Endothelial cell of umbilical vein (primary cell): ENCODE measurements around the gene MAML2. TPM values are rescaled to one million over a fixed set of nuclear protein-coding genes. Genes with fewer than 3 reads are reported as not detected.

Experiments
- BruUV-seq: library from RNA; stranded (reverse); fragments of 400-500 nt; replicated peaks from 2 replicates; lab custom pipeline; 2021; lab: Mats Ljungman, UMichigan
- CTCF ChIA-PET: fragments of 300-600, 350-600 bp; sonication (Branson Sonifier 250); formaldehyde crosslinking; loops from one replicate; lab custom pipeline; 2021; ENCODE audit warnings: antibody characterized with exemption, inconsistent platforms; lab: Charles Lee
- POLR2A ChIA-PET: fragments of 300-600, 350-600 bp; sonication (Branson Sonifier 250); formaldehyde crosslinking; loops from one replicate; lab custom pipeline; 2021; ENCODE audit warnings: antibody characterized with exemption, inconsistent platforms; lab: Charles Lee
- DNase-seq: peaks from one replicate; pipeline ENCODE4 v3.0.0-alpha.2; 2011; ENCODE audit warnings: low read depth, low spot score
- FAIRE-seq: peaks from 2 replicates; lab custom pipeline; 2011; peaks lifted over from hg19 to GRCh38; lab: Jason Lieb, UNC
- H2AFZ ChIP-seq: 2 replicates; pipeline ENCODE4 v1.6.0; 2012; ENCODE audit warnings: low read depth, low read length, control low read depth, inconsistent platforms
- H3K27ac ChIP-seq: 2 replicates; pipeline ENCODE4 v1.5.1; 2011; ENCODE audit warnings: low read depth, mild to moderate bottlenecking, control low read depth, low read length, moderate library complexity; ENCODE audit not compliant: insufficient read depth
- H3K27me3 ChIP-seq, 2 experiments: 2 replicates each; pipeline versions ENCODE4 v1.6.0 to v1.6.1; 2011; ENCODE audit warnings: low read length in 2 of 2, mixed read lengths in 1 of 2; ENCODE audit not compliant: control insufficient read depth in 2 of 2, insufficient read depth in 2 of 2
- H3K36me3 ChIP-seq, 2 experiments: 2 replicates in 1 of 2; 3 replicates in 1 of 2; pipeline ENCODE4 v1.5.1; 2011; ENCODE audit warnings: low read length in 2 of 2, mild to moderate bottlenecking in 1 of 2, moderate library complexity in 1 of 2; ENCODE audit not compliant: control insufficient read depth in 2 of 2, insufficient read depth in 2 of 2; ENCODE audit errors: extremely low read depth in 1 of 2
- H3K4me1 ChIP-seq: 3 replicates; pipeline ENCODE4 v1.5.1; 2011; ENCODE audit warnings: mild to moderate bottlenecking, low read length; ENCODE audit not compliant: control insufficient read depth, insufficient read depth; ENCODE audit errors: extremely low read depth
- H3K4me2 ChIP-seq: 2 replicates; pipeline ENCODE4 v1.6.1; 2011; ENCODE audit warnings: low read length, control low read depth, mixed read lengths; ENCODE audit not compliant: insufficient read depth
- H3K4me3 ChIP-seq, 3 experiments: fragments of 200-600 bp in 1 of 3; sonication (generic), shearing (Covaris generic) in 1 of 3; replicated peaks in 1 of 3; 2 replicates each; pipeline ENCODE4 v1.5.1; 2011 to 2016; ENCODE audit warnings: control low read depth in 3 of 3, low read length in 3 of 3, mild to moderate bottlenecking in 2 of 3, inconsistent platforms in 1 of 3, low read depth in 1 of 3, moderate library complexity in 1 of 3; ENCODE audit not compliant: insufficient read depth in 1 of 3
- H3K79me2 ChIP-seq: 2 replicates; pipeline ENCODE4 v1.6.0; 2012; ENCODE audit warnings: low read length, inconsistent platforms; ENCODE audit not compliant: control insufficient read depth, insufficient read depth
- H3K9ac ChIP-seq: replicated peaks from 2 replicates; pipeline ENCODE3; 2011; ENCODE audit warnings: low read length, control low read depth; ENCODE audit not compliant: insufficient read depth; ENCODE audit errors: extremely low read depth
- H3K9me1 ChIP-seq: replicated peaks from 3 replicates; pipeline ENCODE4 v1.6.0; 2011; ENCODE audit warnings: mild to moderate bottlenecking, low read length; ENCODE audit not compliant: control insufficient read depth, insufficient read depth; ENCODE audit errors: extremely low read depth
- H3K9me3 ChIP-seq: replicated peaks from 2 replicates; pipeline ENCODE4 v1.5.1; 2012; ENCODE audit warnings: low read length, inconsistent platforms; ENCODE audit not compliant: control insufficient read depth, insufficient read depth
- H4K20me1 ChIP-seq: replicated peaks from 2 replicates; pipeline ENCODE3; 2011; ENCODE audit warnings: mild to moderate bottlenecking, low read length; ENCODE audit not compliant: control insufficient read depth, insufficient read depth; ENCODE audit errors: extremely low read depth
- EZH2 ChIP-seq: IDR thresholded peaks from 2 replicates; pipeline ENCODE4 v1.6.1; 2012; ENCODE audit warnings: borderline replicate concordance, low read depth, mild to moderate bottlenecking, moderate library complexity, low read length, inconsistent platforms; ENCODE audit not compliant: severe bottlenecking
- FOS ChIP-seq: IDR thresholded peaks from 2 replicates; pipeline ENCODE4 v1.6.1; 2011; ENCODE audit warnings: mild to moderate bottlenecking, low read length, moderate library complexity, borderline replicate concordance; ENCODE audit not compliant: insufficient read depth
- GATA2 ChIP-seq: IDR thresholded peaks from 2 replicates; pipeline ENCODE4 v1.7.0; 2011; ENCODE audit warnings: low read depth, mild to moderate bottlenecking, moderate library complexity, mixed read lengths, low read length; ENCODE audit not compliant: insufficient read length, insufficient read depth
- JUN ChIP-seq: IDR thresholded peaks from 2 replicates; pipeline ENCODE4 v1.6.1; 2011; ENCODE audit warnings: borderline replicate concordance, low read depth; ENCODE audit not compliant: insufficient read length, insufficient read depth
- MYC ChIP-seq: IDR thresholded peaks from one replicate; pipeline ENCODE4 v1.6.1; 2011; ENCODE audit warnings: mild to moderate bottlenecking, low read depth, low read length
- POLR2A ChIP-seq: IDR thresholded peaks from 2 replicates; pipeline ENCODE4 v1.6.1; 2012; ENCODE audit warnings: low read depth, mild to moderate bottlenecking, control low read depth, low read length
- POLR2AphosphoS5 ChIP-seq: IDR thresholded peaks from 2 replicates; pipeline ENCODE4 v1.6.1; 2012; ENCODE audit warnings: low read depth, mild to moderate bottlenecking, control low read depth, low read length, moderate library complexity; ENCODE audit not compliant: insufficient read depth
- dilution Hi-C: fragments of 300-500 bp; cut with MboI; formaldehyde crosslinking; loops from one replicate; pipeline ENCODE4 v1.15.0; 2019; ENCODE audit warnings: low sequenced_read_pairs; ENCODE audit not compliant: extremely low pct_ligation_motif_present
- intact Hi-C: fragments of 100-400 bp; cut with micrococcal nuclease; formaldehyde crosslinking; loops from one replicate; pipeline ENCODE4 v1.10.0; 2022
- polyA plus RNA-seq, 4 experiments: library from polyadenylated mRNA; depleted of rRNA in 3 of 4; stranded (reverse) in 3 of 4; unstranded in 1 of 4; fragments of >200 nt; gene quantifications; 2 replicates each; pipeline versions ENCODE4 v1.2.1 to v1.2.3, GENCODE V29; 2011 to 2012; ENCODE audit warnings: missing spikeins in 1 of 4
- total RNA-seq: library from RNA; stranded (reverse); gene quantifications from 2 replicates; pipeline ENCODE4 v1.2.3, GENCODE V29; 2021
- TF ChIP-seq, protein P1 (sequence below): IDR thresholded peaks from 2 replicates; pipeline ENCODE4 v1.6.1; 2011; ENCODE audit not compliant: insufficient read depth, insufficient read length
- TF ChIP-seq, protein P2 (sequence below), 2 donors: IDR thresholded peaks; 1 replicate in 1 of 2; 2 replicates in 1 of 2; pipeline ENCODE4 v1.5.1; 2011; ENCODE audit warnings: low read length in 2 of 2, mild to moderate bottlenecking in 2 of 2, moderate library complexity in 2 of 2, control low read depth in 1 of 2, inconsistent platforms in 1 of 2, low read depth in 1 of 2; ENCODE audit not compliant: insufficient read depth in 1 of 2; ENCODE audit errors: extremely low read depth in 1 of 2

The MAML2 gene
- total and polyA plus RNA-seq, 2 donors (not counting 3 experiments of a cell fraction or from before 2014, with no cell fraction given), result 12.4 to 16.8 TPM

DNA sequence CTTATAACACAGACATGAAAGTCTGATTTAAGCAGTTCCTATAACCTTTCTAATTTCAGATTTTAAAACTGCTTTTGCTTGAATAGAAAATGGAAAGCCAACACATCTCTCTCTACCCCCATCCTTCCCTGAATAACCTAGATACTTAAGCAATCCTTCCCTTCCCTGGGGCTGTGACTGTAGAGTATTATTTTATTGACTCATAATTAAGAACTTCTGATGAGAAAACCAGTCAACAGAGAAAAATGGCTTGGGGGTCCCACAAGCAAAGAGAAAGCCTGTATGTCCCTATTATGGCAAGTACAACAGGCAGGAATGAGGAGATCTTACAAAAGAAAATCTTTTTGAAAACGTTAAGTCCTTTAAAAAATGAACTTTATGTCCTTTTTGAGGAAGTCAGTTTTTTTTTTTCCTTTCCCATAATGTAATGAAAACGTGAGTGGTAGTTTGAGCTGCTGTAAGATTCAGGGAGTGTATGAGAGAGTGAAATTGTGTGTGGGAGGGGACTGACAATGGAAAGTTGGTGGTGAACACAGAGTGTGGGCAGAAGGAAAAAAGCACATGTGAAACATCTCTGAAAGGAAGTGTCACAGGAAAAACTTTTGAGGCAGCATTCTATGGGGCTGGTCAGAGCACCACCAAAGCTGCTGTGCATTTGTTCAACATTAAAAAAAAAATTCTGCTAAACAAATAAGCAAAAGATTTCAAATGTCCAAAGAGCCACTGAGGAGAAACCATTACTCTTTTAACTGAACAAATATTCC, 154.6 kb downstream of the MAML2 start:
- BruUV-seq, result no TSS peak
- DNase-seq, result peak; percentile 49
- Histone ChIP-seq H3K4me1 (peaks cover 19% of the 10 kb centered on the region), H3K36me3 (no peaks in the 10 kb centered on the region), H3K4me3 (no peak overlapping the region), H3K79me2 (no peaks in the 10 kb centered on the region), H3K27ac (peak overlapping the region; percentile 26), H3K4me2 (no peak overlapping the region), H2AFZ (peak overlapping the region; percentile 86), H3K9ac (no peak overlapping the region), H4K20me1 (no peaks in the 10 kb centered on the region), H3K9me1 (no peaks in the 10 kb centered on the region), H3K9me3 (no peaks in the 10 kb centered on the region), H3K27me3 (no peaks in the 10 kb centered on the region)
- dilution Hi-C loops (no loop called here), intact Hi-C loops (loop anchor here (2.0 kb wide), 1 partner anchor 24 kb away; no protein-coding TSS in a partner anchor)
- peak; percentile 70 for FAIRE-seq
- CTCF ChIA-PET, result interaction anchor here (0.8 to 1.9 kb wide), 6 partner anchors 9 to 155 kb away, joined by 3 to 8 read pairs (median 3); partner anchors contain the start of gene MAML2
- POLR2A ChIA-PET, result no interaction called here
- TF ChIP-seq JUN, result no peak
- TF ChIP-seq FOS, result no peak
- TF ChIP-seq MYC, result no peak
- TF ChIP-seq POLR2A, result no peak
- TF ChIP-seq POLR2AphosphoS5, result no peak
- no peak for TF ChIP-seq EZH2
- TF ChIP-seq, protein P1, sequence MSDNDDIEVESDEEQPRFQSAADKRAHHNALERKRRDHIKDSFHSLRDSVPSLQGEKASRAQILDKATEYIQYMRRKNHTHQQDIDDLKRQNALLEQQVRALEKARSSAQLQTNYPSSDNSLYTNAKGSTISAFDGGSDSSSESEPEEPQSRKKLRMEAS, result no peak
- TF ChIP-seq GATA2, result no peak
- TF ChIP-seq, protein P2, sequence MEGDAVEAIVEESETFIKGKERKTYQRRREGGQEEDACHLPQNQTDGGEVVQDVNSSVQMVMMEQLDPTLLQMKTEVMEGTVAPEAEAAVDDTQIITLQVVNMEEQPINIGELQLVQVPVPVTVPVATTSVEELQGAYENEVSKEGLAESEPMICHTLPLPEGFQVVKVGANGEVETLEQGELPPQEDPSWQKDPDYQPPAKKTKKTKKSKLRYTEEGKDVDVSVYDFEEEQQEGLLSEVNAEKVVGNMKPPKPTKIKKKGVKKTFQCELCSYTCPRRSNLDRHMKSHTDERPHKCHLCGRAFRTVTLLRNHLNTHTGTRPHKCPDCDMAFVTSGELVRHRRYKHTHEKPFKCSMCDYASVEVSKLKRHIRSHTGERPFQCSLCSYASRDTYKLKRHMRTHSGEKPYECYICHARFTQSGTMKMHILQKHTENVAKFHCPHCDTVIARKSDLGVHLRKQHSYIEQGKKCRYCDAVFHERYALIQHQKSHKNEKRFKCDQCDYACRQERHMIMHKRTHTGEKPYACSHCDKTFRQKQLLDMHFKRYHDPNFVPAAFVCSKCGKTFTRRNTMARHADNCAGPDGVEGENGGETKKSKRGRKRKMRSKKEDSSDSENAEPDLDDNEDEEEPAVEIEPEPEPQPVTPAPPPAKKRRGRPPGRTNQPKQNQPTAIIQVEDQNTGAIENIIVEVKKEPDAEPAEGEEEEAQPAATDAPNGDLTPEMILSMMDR (IDR thresholded peaks at IDR 0.05; ENCODE audit: extremely low read depth in 1 of 2, insufficient read depth in 1 of 2, low read depth in 1 of 2, low read length in 2 of 2), result no peak
